SU-DHL-6 (cell line): ENCODE results near the gene C16orf54.

ENCODE experiments used
- EZH2phosphoT487 ChIP-seq: fragments of 200-600 bp; sonication (generic), shearing (Covaris generic); conservative IDR thresholded peaks from 2 replicates; pipeline ENCODE4 v1.6.1; 2018; ENCODE audit warnings: mild to moderate bottlenecking, antibody characterized with exemption, low read length, moderate library complexity, mixed read lengths
- TF ChIP-seq, protein P1 (sequence below): fragments of 200-600 bp; sonication (generic); IDR thresholded peaks from one replicate; pipeline ENCODE4 v1.5.1; 2017; ENCODE audit warnings: antibody characterized with exemption, mild to moderate bottlenecking, low read length, moderate library complexity; ENCODE audit not compliant: insufficient read depth, poor library complexity, severe bottlenecking

GRCh38 chr16:29753516-29753915, 7.7 kb upstream of the C16orf54 start:
- TF ChIP-seq, protein P1, sequence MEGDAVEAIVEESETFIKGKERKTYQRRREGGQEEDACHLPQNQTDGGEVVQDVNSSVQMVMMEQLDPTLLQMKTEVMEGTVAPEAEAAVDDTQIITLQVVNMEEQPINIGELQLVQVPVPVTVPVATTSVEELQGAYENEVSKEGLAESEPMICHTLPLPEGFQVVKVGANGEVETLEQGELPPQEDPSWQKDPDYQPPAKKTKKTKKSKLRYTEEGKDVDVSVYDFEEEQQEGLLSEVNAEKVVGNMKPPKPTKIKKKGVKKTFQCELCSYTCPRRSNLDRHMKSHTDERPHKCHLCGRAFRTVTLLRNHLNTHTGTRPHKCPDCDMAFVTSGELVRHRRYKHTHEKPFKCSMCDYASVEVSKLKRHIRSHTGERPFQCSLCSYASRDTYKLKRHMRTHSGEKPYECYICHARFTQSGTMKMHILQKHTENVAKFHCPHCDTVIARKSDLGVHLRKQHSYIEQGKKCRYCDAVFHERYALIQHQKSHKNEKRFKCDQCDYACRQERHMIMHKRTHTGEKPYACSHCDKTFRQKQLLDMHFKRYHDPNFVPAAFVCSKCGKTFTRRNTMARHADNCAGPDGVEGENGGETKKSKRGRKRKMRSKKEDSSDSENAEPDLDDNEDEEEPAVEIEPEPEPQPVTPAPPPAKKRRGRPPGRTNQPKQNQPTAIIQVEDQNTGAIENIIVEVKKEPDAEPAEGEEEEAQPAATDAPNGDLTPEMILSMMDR = no peak
- no peak for TF ChIP-seq EZH2phosphoT487
